B cell (primary cell): ENCODE measurements around the gene DHRS7. TPM values are rescaled to one million over a fixed set of nuclear protein-coding genes. Genes with fewer than 3 reads are reported as not detected.

Experiments
- ATAC-seq: fragments of 200-7000 bp; cut with Tn5 transposase; one replicate; pipeline ENCODE4 v1.10.0; 2021; ENCODE audit warnings: low read depth, mild to moderate bottlenecking, moderate number of reproducible peaks, moderate library complexity
- CTCF ChIA-PET: fragments of 350-600 bp; sonication (Branson Sonifier 250); formaldehyde crosslinking; loops from one replicate; lab custom pipeline; 2021; ENCODE audit warnings: antibody characterized with exemption, inconsistent platforms; lab: Charles Lee
- POLR2A ChIA-PET: fragments of 350-600 bp; sonication (Branson Sonifier 250); formaldehyde crosslinking; loops from one replicate; lab custom pipeline; 2021; ENCODE audit warnings: antibody characterized with exemption; lab: Charles Lee
- DNase-seq: peaks from one replicate; pipeline ENCODE4 v3.0.0; 2013
- H2AFZ ChIP-seq: 2 replicates; pipeline ENCODE4 v1.6.1; 2012; ENCODE audit warnings: mild to moderate bottlenecking, low read depth, low read length; ENCODE audit not compliant: insufficient read depth, poor library complexity, severe bottlenecking
- H3K27ac ChIP-seq, 2 donors: 1 replicate in 1 of 2; 2 replicates in 1 of 2; pipeline ENCODE4 v1.5.1; 2012 to 2013; ENCODE audit warnings: low read length in 2 of 2, mild to moderate bottlenecking in 2 of 2, moderate library complexity in 1 of 2
- H3K27me3 ChIP-seq, 4 experiments: fragments of 200-600 bp in 1 of 4; sonication (generic) in 1 of 4; replicated peaks in 1 of 4; 1 replicate in 2 of 4; 2 replicates in 2 of 4; pipeline versions ENCODE4 v1.6.1 to v1.7.0; 2013 to 2016; ENCODE audit warnings: low read length in 3 of 4, mild to moderate bottlenecking in 2 of 4, mixed read lengths in 1 of 4, moderate library complexity in 1 of 4; ENCODE audit not compliant: insufficient read depth in 4 of 4, control insufficient read depth in 3 of 4; ENCODE audit errors: control extremely low read depth in 1 of 4
- H3K36me3 ChIP-seq, 2 experiments: replicated peaks in 1 of 2; 1 replicate in 1 of 2; 2 replicates in 1 of 2; pipeline versions ENCODE4 v1.6.1 to v1.7.1; 2013; ENCODE audit warnings: low read length in 1 of 2; ENCODE audit not compliant: insufficient read depth in 2 of 2, control insufficient read depth in 1 of 2; ENCODE audit errors: control extremely low read depth in 1 of 2, extremely low read depth in 1 of 2
- H3K4me1 ChIP-seq, 2 donors: fragments of 200-600 bp in 1 of 2; sonication (generic) in 1 of 2; 1 replicate in 1 of 2; 2 replicates in 1 of 2; pipeline versions ENCODE4 v1.5.1 to v1.6.1; 2013 to 2017; ENCODE audit warnings: low read length in 2 of 2; ENCODE audit not compliant: control insufficient read depth in 2 of 2, insufficient read depth in 2 of 2
- H3K4me2 ChIP-seq: replicated peaks from 2 replicates; pipeline ENCODE3; 2012; ENCODE audit warnings: mild to moderate bottlenecking, low read depth, low read length; ENCODE audit not compliant: poor library complexity, severe bottlenecking
- H3K4me3 ChIP-seq, 5 experiments: fragments of 200-600 bp in 1 of 5; sonication (generic) in 1 of 5; 1 replicate in 3 of 5; 2 replicates in 2 of 5; pipeline versions ENCODE4 v1.5.1 to v1.7.0; 2011 to 2016; ENCODE audit warnings: low read length in 4 of 5, mild to moderate bottlenecking in 4 of 5, low read depth in 2 of 5, control low read depth in 1 of 5, moderate library complexity in 1 of 5; ENCODE audit not compliant: insufficient read depth in 1 of 5; ENCODE audit errors: control extremely low read depth in 1 of 5, extremely low read depth in 1 of 5
- H3K79me2 ChIP-seq: fragments of 200-600 bp; sonication (generic); one replicate; pipeline ENCODE4 v1.6.0; 2016; ENCODE audit warnings: low read length; ENCODE audit not compliant: control insufficient read depth, insufficient read depth
- H3K9ac ChIP-seq: fragments of 200-600 bp; sonication (generic); 2 replicates; pipeline ENCODE4 v1.6.1; 2017; ENCODE audit warnings: mild to moderate bottlenecking, low read length, moderate library complexity
- H3K9me3 ChIP-seq, 3 donors: one replicate each; pipeline versions ENCODE4 v1.6.1 to v1.7.1; 2013; ENCODE audit warnings: low read length in 2 of 3; ENCODE audit not compliant: control insufficient read depth in 2 of 3, insufficient read depth in 1 of 3; ENCODE audit errors: control extremely low read depth in 1 of 3
- H4K20me1 ChIP-seq: 2 replicates; pipeline ENCODE4 v1.6.0; 2012; ENCODE audit warnings: mild to moderate bottlenecking, low read length; ENCODE audit not compliant: insufficient read depth, control insufficient read depth, poor library complexity, severe bottlenecking
- H3K27ac Mint-ChIP-seq: one replicate; pipeline ENCODE4 v1.8.0; 2021; ENCODE audit warnings: mixed read lengths
- H3K27me3 Mint-ChIP-seq: one replicate; pipeline ENCODE4 v1.8.0; 2021; ENCODE audit warnings: mixed read lengths
- H3K4me1 Mint-ChIP-seq: one replicate; pipeline ENCODE4 v1.8.0; 2021; ENCODE audit warnings: mixed read lengths
- H3K4me3 Mint-ChIP-seq: one replicate; pipeline ENCODE4 v1.8.0; 2021; ENCODE audit warnings: mixed read lengths
- H3K9me3 Mint-ChIP-seq: one replicate; pipeline ENCODE4 v1.8.0; 2022; ENCODE audit warnings: mixed read lengths; ENCODE audit not compliant: insufficient read depth
- EZH2 ChIP-seq: IDR thresholded peaks from 2 replicates; pipeline ENCODE4 v1.6.1; 2012; ENCODE audit warnings: borderline replicate concordance, low read depth, mild to moderate bottlenecking, moderate library complexity, low read length; ENCODE audit not compliant: insufficient read depth, poor library complexity, severe bottlenecking
- WGBS: methylation state at CpG from one replicate; pipeline ENCODE4 v1.1.5; 2013; ENCODE audit warnings: missing lambda C conversion rate; ENCODE audit not compliant: insufficient coverage; 5-methylcytosine and 5-hydroxymethylcytosine counted together
- intact Hi-C: fragments of 100-400 bp; cut with micrococcal nuclease; formaldehyde crosslinking; loops from one replicate; pipeline ENCODE4 v1.10.0; 2022
- polyA plus RNA-seq: library from polyadenylated mRNA; depleted of rRNA; stranded (reverse); fragments of >200 nt; gene quantifications from 2 replicates; pipeline ENCODE4 v1.2.3, GENCODE V29; 2012
- total RNA-seq, 2 donors: library from RNA; stranded (reverse); fragments of 120-200 nt in 1 of 2; gene quantifications; 1 replicate in 1 of 2; 2 replicates in 1 of 2; pipeline versions ENCODE4 v1.2.3 to v1.2.4, GENCODE V29; 2013 to 2022
- TF ChIP-seq, protein P1 (sequence below): fragments of 200-600 bp; IDR thresholded peaks from one replicate; pipeline ENCODE4 v1.8.0; 2022; ENCODE audit warnings: antibody characterized with exemption, mild to moderate bottlenecking

Gene DHRS7
- total and polyA plus RNA-seq, 2 donors (not counting 1 experiment from before 2014, with no cell fraction given), result 25.0 to 47.5 TPM

DNA sequence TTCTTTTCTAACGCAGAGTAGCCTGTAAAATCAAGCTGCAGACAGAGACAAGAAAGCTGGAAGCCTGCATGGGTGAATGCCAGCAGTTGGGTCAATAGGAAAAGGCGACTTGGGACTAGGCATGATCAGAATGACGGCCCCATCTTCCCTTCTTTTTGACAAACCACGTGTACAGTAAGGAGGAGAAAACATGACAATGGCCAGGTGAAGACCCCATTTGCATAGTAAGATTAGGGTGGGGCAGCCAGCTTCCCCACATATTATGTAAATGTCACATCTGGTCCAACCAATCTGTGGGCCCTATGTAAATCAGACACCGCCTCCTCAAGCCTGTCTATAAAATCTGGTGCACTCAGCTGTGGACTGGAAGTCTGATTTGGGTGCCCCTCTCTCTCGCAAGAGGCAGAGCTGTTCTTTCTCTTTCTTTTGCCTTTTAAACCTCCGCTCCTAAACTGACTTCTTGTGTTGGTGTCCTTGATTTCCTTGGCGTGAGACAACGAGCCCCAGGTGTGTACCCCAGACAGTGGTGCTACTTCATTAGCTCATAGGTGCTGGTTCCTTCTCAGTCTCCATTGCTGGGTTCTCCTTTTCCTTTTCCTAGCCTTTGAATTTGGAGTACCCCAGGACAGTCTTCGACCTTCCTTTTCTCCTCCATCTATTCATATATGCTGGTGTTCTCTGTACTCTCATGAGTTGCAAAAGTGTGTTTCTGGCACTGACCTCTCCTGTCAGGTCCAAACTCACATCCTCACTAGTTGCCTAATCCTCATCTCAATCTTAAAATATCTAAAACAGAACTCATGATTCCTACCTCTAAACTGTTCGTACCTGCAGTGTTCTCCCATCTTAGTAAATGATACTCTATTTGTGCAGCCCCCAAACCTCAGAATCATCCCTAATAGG lies 9.4 kb upstream of the DHRS7 start:
- ChIA-PET CTCF (interaction anchor here (1.2 to 6.9 kb wide), 2 partner anchors 9 to 10 kb away, joined by 4 to 51 read pairs; partner anchors contain the start of gene DHRS7), POLR2A (no interaction called here)
- no peak overlapping the region for H3K4me2 ChIP-seq
- no peak overlapping the region for H3K4me3 Mint-ChIP-seq
- H3K79me2 ChIP-seq, result no peaks in the 10 kb centered on the region
- peaks cover 3% of the 10 kb centered on the region for H3K27me3 Mint-ChIP-seq
- DNase-seq (no peak), ATAC-seq (no peak)
- intact Hi-C loops, result no loop called here
- no peak overlapping the region for H2AFZ ChIP-seq
- no peaks in the 10 kb centered on the region for H3K9me3 Mint-ChIP-seq
- H4K20me1 ChIP-seq, result no peaks in the 10 kb centered on the region
- H3K4me3 ChIP-seq, result no peak overlapping the region
- no peak overlapping the region for H3K27ac ChIP-seq
- no peaks in the 10 kb centered on the region for H3K4me1 ChIP-seq
- H3K4me1 Mint-ChIP-seq, result peaks cover 4% of the 10 kb centered on the region
- no peak overlapping the region for H3K27ac Mint-ChIP-seq
- TF ChIP-seq EZH2, result no peak
- TF ChIP-seq, protein P1, sequence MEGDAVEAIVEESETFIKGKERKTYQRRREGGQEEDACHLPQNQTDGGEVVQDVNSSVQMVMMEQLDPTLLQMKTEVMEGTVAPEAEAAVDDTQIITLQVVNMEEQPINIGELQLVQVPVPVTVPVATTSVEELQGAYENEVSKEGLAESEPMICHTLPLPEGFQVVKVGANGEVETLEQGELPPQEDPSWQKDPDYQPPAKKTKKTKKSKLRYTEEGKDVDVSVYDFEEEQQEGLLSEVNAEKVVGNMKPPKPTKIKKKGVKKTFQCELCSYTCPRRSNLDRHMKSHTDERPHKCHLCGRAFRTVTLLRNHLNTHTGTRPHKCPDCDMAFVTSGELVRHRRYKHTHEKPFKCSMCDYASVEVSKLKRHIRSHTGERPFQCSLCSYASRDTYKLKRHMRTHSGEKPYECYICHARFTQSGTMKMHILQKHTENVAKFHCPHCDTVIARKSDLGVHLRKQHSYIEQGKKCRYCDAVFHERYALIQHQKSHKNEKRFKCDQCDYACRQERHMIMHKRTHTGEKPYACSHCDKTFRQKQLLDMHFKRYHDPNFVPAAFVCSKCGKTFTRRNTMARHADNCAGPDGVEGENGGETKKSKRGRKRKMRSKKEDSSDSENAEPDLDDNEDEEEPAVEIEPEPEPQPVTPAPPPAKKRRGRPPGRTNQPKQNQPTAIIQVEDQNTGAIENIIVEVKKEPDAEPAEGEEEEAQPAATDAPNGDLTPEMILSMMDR, result no peak
- H3K27me3 ChIP-seq, result no peaks in the 10 kb centered on the region
- no peak overlapping the region for H3K9ac ChIP-seq
- H3K36me3 ChIP-seq, result no peaks in the 10 kb centered on the region
- peaks cover 0 to 4% (median 4%) of the 10 kb centered on the region in 3 donors for H3K9me3 ChIP-seq
- 100% methylated on average over 6 of the region's 11 CpGs for WGBS

DNA sequence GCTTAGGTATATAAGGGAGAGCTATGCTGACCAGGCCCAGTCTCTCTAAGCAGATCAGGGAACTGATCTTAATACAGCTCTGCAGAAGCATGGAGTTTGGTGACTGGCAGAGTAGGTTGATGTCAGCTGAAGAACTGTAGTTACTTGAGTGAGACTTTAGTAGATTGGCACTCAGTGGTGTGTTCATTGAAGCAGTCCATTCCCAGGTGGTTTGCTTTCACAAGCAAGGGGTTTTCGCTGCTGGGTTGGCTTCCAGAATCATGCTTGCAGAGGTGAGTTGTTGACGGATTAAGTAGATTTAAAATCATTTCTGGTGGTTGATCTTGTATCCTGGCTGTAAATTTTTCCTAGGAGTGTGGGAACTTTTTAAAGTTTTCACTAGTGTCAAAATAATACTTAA lies 6.5 kb upstream of the DHRS7 start:
- Mint-ChIP-seq H3K4me3 (no peak overlapping the region), H3K27me3 (peaks cover 3% of the 10 kb centered on the region), H3K4me1 (peaks cover 4% of the 10 kb centered on the region), H3K9me3 (no peaks in the 10 kb centered on the region), H3K27ac (no peak overlapping the region)
- Histone ChIP-seq H3K36me3 (no peaks in the 10 kb centered on the region), H3K4me3 (no peak overlapping the region), H3K4me1 (peaks cover 0 to under 1% of the 10 kb centered on the region in 2 donors), H3K27ac (no peak overlapping the region), H4K20me1 (no peaks in the 10 kb centered on the region), H3K4me2 (no peak overlapping the region), H3K27me3 (no peaks in the 10 kb centered on the region), H3K9ac (no peak overlapping the region), H3K79me2 (peaks cover under 1% of the 10 kb centered on the region), H2AFZ (no peak overlapping the region), H3K9me3 (no peaks in the 10 kb centered on the region)
- intact Hi-C loops, result no loop called here
- ATAC-seq (no peak), DNase-seq (no peak)
- no CpG with 5 or more reads among the region's 2 CpGs for WGBS
- TF ChIP-seq, protein P1, result no peak
- TF ChIP-seq EZH2, result no peak
- POLR2A ChIA-PET, result no interaction called here
- CTCF ChIA-PET, result interaction anchor here (1.2 to 6.9 kb wide), 2 partner anchors 12 to 207 kb away, joined by 5 to 51 read pairs; no protein-coding TSS in a partner anchor
